ENCODE results near the gene PCYT2. TPM values are rescaled to one million over a fixed set of nuclear protein-coding genes. Genes with fewer than 3 reads are reported as not detected.

PCYT2 gene
- total RNA-seq, 8 experiments from 2014 or later = 11.3 to 40.6 (median 16.0) TPM

DNA sequence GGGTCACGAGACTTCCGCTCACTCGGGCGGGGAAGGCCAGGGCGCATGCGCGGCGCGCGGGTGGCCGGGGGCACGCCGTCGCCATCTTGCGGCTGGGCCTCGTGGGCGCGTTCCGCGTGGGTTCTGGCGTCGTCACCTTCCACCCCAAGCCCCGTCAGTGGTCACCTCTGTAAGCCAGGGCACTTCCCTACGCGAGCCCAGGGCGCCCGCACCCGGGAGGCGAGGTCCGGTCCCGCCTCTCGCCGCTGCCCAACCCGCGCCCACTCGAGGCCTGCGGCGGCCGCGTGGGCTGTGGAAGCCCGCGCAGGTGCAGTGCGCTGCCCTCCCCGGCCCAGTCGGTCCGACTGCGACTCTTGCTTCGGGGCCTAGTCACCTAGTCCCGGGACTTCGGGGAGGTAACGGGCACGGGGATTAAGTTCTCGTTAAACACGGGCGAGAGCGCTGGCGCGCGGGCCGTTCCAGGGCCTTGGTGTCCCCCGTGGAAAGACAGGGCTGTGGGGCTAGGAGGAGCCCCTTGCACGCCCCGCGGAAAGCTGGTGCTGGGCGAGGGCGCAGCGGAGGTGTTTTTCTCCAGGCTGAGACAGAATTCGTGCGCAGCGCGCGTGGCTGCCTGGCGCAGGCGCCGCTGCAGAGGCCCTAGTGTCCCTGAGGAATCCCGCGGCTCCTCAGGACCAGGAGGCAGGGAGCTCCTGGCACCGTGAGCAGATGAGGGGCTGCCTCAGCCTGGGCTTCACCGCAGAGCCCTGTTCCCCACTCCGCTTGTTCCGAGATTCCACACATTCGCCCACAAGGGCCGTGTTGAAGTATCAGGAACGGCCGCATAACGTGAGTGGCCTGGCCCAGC lies 39.6 kb downstream of the PCYT2 start:
- 0 to 12% (median 0%) methylated on average over 1 to 23 of the region's 86 CpGs; no CpG with 5 or more reads in 6 of the 10 experiments for WGBS, 10 experiments
- in situ Hi-C loops (cut with MboI; ENCODE audit: low pct_unique_long_range_greater_than_20kb in 2 of 9, low sequenced_read_pairs in 9 of 9, unreplicated experiment in 9 of 9) = no loop called here
- peaks cover 37 to 39% of the 10 kb centered on the region in 2 donors for H3K4me1 ChIP-seq (replicated peaks in 1 of 2)
- H3K27ac ChIP-seq = peak overlapping the region; percentile 98 to 99
- H3K4me3 ChIP-seq = peak overlapping the region; percentile 62 to 92 (median 84)
- peak; percentile 4 to 52 (median 36) for ATAC-seq (replicated peaks in 6 of 8)

DNA sequence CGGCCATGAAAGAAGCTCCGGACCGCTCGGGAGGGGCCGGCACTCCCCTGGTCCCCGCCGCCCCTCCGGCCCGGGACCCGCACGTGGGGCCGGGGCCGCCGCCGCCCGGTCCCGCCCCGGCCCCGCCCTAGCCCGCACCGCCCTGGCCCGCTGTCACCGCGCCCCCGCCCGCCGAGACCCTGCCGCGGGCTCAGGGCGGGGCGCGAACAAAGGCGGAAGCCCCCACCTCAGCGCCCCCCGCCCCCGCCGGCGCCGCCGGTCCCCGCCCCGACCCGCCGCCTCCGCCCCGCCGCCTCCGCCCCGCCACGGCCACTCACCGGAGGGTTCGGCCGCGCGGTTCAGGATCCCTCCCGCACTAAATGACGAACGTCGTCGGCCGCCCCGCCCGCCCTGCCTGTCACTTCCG lies 40.2 kb downstream of the PCYT2 start, which contains the start of gene ARHGDIA:
ARHGDIA (minus strand) TSS at position 357 of the 406 bp plus-strand sequence. CDS start 1,407 bp downstream, outside the sequence.
- ATAC-seq (replicated peaks in 6 of 8) = peak; percentile 22 to 64 (median 48)
- H3K4me1 ChIP-seq (replicated peaks in 1 of 2) = peaks cover 37 to 41% of the 10 kb centered on the region in 2 donors
- peak within 1 kb of the TSS; percentile 62 to 92 (median 84) for H3K4me3 ChIP-seq
- WGBS, 10 experiments = no CpG with 5 or more reads among the region's 64 CpGs
- in situ Hi-C loops (cut with MboI; ENCODE audit: low pct_unique_long_range_greater_than_20kb in 2 of 9, low sequenced_read_pairs in 9 of 9, unreplicated experiment in 9 of 9) = no loop called here
- peak within 1 kb of the TSS; percentile 98 to 99 for H3K27ac ChIP-seq

DNA sequence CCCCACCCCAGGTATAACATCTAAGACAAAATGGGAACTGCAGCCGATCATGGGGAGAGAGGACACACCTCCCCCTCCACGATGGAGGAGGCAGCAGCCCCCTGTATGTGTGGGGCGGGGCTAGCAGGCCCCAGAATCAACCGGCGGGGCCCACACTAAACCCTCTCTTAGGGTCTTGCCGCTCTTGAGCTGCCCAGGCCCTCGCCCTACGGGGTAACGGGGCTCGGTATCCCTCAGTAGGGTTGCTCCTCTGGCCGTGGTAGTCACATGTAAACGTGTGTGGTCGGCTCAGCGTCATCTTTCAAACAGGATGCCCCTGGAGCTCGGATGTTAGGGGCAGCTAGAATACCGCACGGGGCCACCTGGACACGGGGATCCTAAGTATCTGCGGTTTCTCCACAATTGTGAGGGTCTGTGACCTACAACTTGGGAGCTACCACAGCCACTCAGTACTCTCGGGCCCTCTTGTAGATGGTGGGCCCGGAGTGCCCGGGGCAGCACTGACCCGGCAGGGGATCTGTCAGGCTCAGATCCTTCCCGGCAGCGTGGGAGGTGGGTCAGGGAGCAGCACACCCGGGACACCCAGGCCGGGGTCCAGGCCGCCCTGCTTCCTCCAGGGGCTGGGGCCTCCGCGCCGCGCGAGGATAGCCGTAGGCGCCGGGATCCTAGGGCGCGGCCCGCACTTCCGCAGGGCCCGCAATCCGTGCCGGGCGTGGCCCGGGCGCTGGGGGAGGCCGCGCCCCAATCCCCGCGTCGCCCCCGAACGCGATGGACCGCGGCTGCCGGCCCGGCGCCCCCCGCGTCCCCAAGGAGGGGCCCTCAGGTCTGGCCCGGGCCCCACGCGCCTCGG lies 40.8 kb downstream of the PCYT2 start:
- 0 to 5% (median 3%) methylated on average over 2 to 9 of the region's 65 CpGs; no CpG with 5 or more reads in 6 of the 10 experiments for WGBS, 10 experiments
- peak overlapping the region; percentile 98 to 99 for H3K27ac ChIP-seq
- H3K4me3 ChIP-seq = peak overlapping the region; percentile 62 to 92 (median 84)
- peaks cover 37 to 41% of the 10 kb centered on the region in 2 donors for H3K4me1 ChIP-seq (replicated peaks in 1 of 2)
- in situ Hi-C loops (cut with MboI; ENCODE audit: low pct_unique_long_range_greater_than_20kb in 2 of 9, low sequenced_read_pairs in 9 of 9, unreplicated experiment in 9 of 9) = no loop called here
- peak in 6 of 8 experiments; percentile 0 to 12 (median 4) for ATAC-seq (replicated peaks in 6 of 8)

DNA sequence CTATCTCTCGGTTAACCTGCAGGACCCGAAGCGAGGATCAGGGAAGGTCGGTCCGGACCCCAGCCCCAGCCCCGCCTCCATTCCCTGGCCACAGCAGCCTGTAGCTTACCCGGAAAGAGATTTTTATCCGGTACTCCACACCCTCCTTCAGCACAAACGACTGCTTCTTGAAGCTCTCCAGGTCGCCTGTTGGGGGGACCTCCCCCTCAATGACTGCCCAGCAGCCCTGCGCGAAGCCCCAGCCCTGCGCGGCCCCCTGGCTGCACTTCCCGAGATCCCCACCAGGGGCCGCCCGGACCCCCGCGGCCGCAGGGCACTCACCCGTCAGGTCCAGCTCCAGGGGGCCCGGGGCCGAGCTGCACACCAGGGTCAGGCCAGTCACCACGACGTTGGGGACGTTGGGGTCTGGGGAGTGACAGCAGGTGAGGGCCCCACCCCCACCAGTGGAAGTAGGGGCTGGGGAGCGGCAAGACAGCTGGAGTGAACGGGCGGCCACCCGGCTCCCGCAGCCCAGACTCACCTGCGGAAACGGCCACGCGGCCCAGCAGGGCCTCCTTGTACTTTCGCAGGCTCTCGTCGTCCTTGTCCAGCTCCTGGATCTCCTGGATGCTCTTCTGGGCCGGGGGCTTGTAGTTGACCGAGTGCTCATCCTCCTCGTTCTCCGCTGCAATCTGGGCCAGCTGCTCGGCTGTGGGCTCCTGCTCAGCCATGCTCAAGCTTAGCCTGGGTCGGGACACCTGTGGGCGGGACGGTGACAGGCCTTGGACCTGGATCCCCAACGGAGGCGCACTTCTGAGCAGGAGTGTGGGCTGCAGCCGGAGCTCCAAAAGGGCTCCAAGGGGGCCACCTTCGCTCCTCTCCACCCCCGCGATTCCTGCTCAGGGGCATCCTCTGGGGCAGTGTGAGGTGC lies 41.7 kb downstream of the PCYT2 start:
- peaks cover 37 to 41% of the 10 kb centered on the region in 2 donors for H3K4me1 ChIP-seq (replicated peaks in 1 of 2)
- WGBS, 10 experiments = 0 to 75% (median 23%) methylated on average over 1 to 4 of the region's 52 CpGs; no CpG with 5 or more reads in 4 of the 10 experiments
- in situ Hi-C loops (cut with MboI; ENCODE audit: low pct_unique_long_range_greater_than_20kb in 2 of 9, low sequenced_read_pairs in 9 of 9, unreplicated experiment in 9 of 9) = no loop called here
- peak overlapping the region; percentile 98 to 99 for H3K27ac ChIP-seq
- peak overlapping the region; percentile 62 to 92 (median 84) for H3K4me3 ChIP-seq
- peak in 6 of 8 experiments; percentile 3 to 38 (median 32) for ATAC-seq (replicated peaks in 6 of 8)

DNA sequence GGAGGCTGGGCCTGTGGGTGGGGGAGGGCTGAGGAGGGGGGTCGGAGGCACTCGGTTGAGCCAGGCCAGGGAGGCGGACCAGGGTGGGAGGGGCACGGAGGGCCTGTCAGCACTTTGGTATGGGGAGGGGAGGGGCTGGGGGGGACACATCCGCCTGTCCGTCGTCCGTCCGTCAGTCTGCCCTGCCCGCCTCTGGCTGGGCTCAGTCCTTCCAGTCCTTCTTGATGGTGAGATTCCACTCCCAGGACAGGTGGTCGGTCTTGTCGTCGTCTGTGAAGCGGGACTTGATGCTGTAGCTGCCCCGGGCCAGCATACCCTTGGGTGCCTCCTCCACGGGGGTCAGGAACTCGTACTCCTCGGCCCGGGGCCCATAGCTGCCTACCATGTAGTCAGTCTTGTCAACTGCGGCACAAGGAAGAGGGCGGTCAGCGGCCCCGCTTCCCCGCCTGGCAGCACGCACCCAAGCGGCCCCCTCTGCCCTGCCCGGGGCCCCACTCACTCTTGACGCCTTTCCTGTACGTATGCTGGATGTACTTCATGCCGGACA lies 42.5 kb downstream of the PCYT2 start:
- peaks cover 37 to 41% of the 10 kb centered on the region in 2 donors for H3K4me1 ChIP-seq (replicated peaks in 1 of 2)
- H3K27ac ChIP-seq = peak overlapping the region; percentile 19 to 99
- H3K4me3 ChIP-seq = peak overlapping the region in 1 of 5 donors; percentile 92
- peak in 6 of 8 experiments; percentile 0 to 23 (median 11) for ATAC-seq (replicated peaks in 6 of 8)
- in situ Hi-C loops (cut with MboI; ENCODE audit: low pct_unique_long_range_greater_than_20kb in 2 of 9, low sequenced_read_pairs in 9 of 9, unreplicated experiment in 9 of 9) = no loop called here
- 54 to 80% (median 62%) methylated on average over 1 to 8 of the region's 30 CpGs; no CpG with 5 or more reads in 7 of the 10 experiments for WGBS, 10 experiments

DNA sequence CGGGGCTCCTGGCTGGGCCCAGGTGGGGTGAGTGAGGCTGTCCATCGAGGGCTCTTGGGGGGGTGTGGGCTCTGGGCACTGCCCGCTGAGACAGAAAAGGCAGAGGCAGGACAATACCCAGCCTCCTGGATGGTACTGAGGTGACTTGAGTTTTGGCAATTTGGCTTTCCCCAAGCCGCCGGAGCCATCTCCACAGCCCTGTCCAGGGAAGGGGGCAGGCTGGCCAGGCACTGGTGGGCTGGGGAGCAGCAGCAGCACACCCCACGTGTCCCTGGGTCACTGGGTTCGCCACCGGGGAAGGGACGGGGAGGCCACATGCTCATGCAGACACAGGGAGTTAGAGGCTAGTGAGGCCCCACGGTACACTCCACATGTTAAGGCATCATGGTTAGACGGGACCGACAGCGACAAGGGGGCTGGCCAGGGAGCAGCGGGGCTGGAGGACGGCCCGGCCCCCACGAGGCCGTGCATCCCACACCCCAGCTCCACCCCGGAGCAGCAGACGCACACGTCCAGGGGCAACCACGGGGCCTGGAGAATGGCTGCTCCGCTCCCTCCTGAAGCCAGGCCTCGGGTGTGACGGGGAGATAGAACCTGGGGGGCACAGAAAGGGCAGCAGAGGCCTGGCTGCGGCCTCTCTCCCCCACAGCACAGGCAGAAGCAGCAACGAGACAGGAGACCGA lies 43.1 kb downstream of the PCYT2 start:
- peak overlapping the region; percentile 15 to 60 for H3K27ac ChIP-seq
- WGBS, 10 experiments = 0 to 96% (median 60%) methylated on average over 1 to 5 of the region's 28 CpGs; no CpG with 5 or more reads in 6 of the 10 experiments
- in situ Hi-C loops (cut with MboI; ENCODE audit: low pct_unique_long_range_greater_than_20kb in 2 of 9, low sequenced_read_pairs in 9 of 9, unreplicated experiment in 9 of 9) = no loop called here
- no peak overlapping the region for H3K4me3 ChIP-seq
- ATAC-seq (replicated peaks in 6 of 8) = peak in 5 of 8 experiments; percentile 0 to 6 (median 1)
- peaks cover 37 to 41% of the 10 kb centered on the region in 2 donors for H3K4me1 ChIP-seq (replicated peaks in 1 of 2)

DNA sequence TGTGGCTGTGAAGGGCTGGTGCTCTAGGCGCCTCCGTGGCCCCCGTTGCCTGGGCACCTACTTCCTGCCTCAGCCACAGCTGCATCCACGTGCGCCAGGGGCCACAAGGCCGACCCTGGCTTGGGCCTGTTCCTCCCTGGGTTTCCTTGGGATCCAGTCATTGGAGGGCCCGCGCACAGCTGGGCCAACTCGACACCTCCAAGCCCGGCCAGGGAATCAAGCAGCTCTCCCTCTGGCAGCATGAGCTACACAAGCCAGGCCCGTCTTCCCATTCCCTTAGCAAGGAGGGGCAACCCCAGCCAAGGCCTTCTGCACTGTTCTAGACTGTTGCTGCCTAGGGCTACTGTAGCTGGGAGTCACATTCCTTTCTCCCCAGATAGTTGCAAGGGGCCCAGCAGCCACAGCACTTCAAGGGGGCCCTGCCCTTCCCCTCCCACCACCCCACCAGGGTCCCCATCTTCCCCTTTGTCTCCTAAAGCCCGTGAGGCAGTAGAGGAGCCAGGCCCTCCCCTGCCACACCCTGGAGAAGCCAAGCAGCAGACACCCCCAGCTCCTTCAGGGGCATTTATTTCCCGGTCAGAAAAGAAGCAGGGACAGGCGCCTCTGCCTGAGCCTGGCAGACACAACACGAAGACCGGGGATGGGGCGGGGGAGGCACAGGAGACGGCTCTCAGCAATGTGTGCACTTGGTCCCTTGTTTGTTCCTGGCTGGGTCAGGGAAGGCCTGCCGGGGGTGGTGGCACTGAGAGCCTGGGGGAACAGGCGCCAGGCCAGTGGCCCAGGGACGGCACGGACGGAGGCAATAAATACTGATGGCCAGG lies 43.8 kb downstream of the PCYT2 start:
- peak; percentile 1 to 18 (median 5) for ATAC-seq (replicated peaks in 6 of 8)
- Histone ChIP-seq H3K4me1 (replicated peaks in 1 of 2) (peaks cover 38 to 40% of the 10 kb centered on the region in 2 donors), H3K4me3 (no peak overlapping the region), H3K27ac (peak overlapping the region; percentile 15 to 60)
- in situ Hi-C loops (cut with MboI; ENCODE audit: low pct_unique_long_range_greater_than_20kb in 2 of 9, low sequenced_read_pairs in 9 of 9, unreplicated experiment in 9 of 9) = no loop called here
- 80% methylated on average over 1 to 3 of the region's 23 CpGs; no CpG with 5 or more reads in 7 of the 10 experiments for WGBS, 10 experiments

DNA sequence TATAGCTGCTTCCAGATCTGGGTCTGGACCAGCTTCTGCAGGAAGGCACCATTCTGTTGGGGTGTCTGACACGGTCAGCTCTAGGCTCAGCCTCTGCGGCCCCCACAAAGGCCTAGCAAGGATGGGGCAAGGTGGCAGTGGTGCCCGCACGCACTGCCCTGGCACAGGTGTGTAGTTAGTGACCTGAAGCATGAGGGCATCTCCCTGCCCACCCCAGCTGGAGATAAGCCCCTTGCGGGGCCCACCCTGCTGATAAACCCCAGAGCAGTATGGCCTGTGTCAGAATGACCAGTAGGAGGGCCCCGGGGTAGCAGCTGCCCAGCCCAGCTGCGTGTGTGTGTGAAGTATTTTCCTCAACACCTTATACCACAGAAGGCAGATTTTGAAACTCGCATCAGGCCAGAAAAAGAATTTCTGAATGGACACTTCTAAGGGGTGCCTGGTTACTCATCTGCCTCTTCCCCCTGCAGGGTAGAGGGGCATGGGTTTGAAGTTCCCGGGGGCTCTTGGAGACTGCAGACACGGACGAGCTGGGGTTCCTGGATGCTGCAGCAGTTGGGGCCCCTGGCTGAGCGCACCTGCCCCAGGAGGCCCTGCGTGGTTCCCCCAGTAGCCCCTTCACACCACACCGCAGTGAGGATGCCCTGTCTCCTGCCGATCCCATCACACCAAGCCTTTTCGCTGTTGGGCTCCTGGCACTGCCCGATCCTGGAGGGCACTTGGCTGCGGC lies 44.6 kb downstream of the PCYT2 start:
- in situ Hi-C loops (cut with MboI; ENCODE audit: low pct_unique_long_range_greater_than_20kb in 2 of 9, low sequenced_read_pairs in 9 of 9, unreplicated experiment in 9 of 9) = no loop called here
- peak overlapping the region in 1 of 2 donors; percentile 60 for H3K27ac ChIP-seq
- ATAC-seq (replicated peaks in 6 of 8) = peak in 1 of 8 experiments; percentile 0
- H3K4me1 ChIP-seq (replicated peaks in 1 of 2) = peaks cover 42 to 44% of the 10 kb centered on the region in 2 donors
- H3K4me3 ChIP-seq = no peak overlapping the region
- 83 to 90% (median 85%) methylated on average over 2 to 5 of the region's 18 CpGs; no CpG with 5 or more reads in 7 of the 10 experiments for WGBS, 10 experiments

DNA sequence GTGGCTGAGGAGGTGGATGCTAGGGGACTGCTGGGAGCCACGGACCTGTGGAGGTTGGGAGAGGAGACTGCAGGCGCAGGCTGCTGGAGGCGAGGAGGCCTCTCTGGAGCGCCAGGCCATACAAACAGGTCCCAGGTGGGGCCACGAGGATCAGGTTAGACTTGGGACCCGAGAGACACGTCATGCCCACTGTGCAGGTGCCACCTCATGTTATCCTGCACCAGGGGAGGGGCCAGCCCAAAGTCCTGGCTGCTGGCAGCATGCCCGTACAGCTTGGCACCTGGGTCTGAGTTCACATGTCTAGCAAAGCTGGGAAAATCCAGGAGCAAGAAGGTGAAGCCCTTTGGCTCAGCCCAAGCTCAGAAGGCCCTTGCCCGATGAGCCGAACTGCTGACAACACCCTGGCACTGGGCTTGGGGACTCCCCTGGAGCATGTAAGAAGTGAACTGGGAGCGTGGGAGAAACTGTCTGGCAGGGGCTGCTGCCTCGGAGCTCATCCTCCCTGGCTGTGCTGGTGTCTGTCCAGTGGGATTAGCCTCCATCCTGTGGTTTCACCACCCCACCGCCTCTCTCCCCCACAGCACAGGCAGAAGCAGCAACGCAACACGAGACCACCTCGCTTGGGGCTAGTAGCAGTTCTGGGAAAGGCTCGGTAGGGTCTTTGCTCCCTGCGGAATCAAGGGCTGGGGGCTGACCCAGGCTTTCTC lies 45.3 kb downstream of the PCYT2 start:
- peaks cover 43 to 44% of the 10 kb centered on the region in 2 donors for H3K4me1 ChIP-seq (replicated peaks in 1 of 2)
- 75 to 90% (median 85%) methylated on average over 2 to 5 of the region's 18 CpGs; no CpG with 5 or more reads in 5 of the 10 experiments for WGBS, 10 experiments
- H3K27ac ChIP-seq = peak overlapping the region in 1 of 2 donors; percentile 4
- in situ Hi-C loops (cut with MboI; ENCODE audit: low pct_unique_long_range_greater_than_20kb in 2 of 9, low sequenced_read_pairs in 9 of 9, unreplicated experiment in 9 of 9) = no loop called here
- no peak overlapping the region for H3K4me3 ChIP-seq
- ATAC-seq (replicated peaks in 6 of 8) = no peak

DNA sequence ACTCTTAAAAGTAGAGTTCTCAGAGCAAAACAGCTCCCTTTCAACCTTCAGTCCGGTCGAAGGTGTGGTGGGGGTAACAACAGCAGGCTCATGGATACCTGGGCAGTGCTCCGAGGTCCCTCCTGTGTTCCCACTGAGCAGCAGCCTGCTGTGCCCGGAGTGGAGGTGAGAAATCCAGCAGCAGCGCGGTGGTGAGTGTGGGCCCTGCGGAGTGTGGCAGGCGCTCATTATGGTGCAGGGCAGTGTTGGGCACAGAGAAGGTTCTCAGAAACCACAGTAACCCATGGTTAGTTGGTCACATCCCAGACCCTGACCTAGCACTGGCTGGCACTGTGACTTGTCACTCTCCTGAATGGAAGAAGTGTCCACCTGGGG lies 45.9 kb downstream of the PCYT2 start:
- in situ Hi-C loops (cut with MboI; ENCODE audit: low pct_unique_long_range_greater_than_20kb in 2 of 9, low sequenced_read_pairs in 9 of 9, unreplicated experiment in 9 of 9) = no loop called here
- Histone ChIP-seq H3K27ac (no peak overlapping the region), H3K4me3 (no peak overlapping the region), H3K4me1 (replicated peaks in 1 of 2) (peaks cover 43 to 44% of the 10 kb centered on the region in 2 donors)
- no peak for ATAC-seq (replicated peaks in 6 of 8)
- 88 to 100% (median 97%) methylated on average over 1 to 7 of the region's 8 CpGs; no CpG with 5 or more reads in 5 of the 10 experiments for WGBS, 10 experiments
